ENCODE results near the gene TMPRSS11A. TPM values are rescaled to one million over a fixed set of nuclear protein-coding genes. Genes with fewer than 3 reads are reported as not detected.

Gene TMPRSS11A
- total RNA-seq: not detected

- Histone ChIP-seq H3K4me1 (no peaks in the 10 kb centered on the region), H3K36me3 (no peaks in the 10 kb centered on the region), H3K9me3 (no peaks in the 10 kb centered on the region), H3K4me3 (no peak within 1 kb of the TSS), H3K27me3 (no peaks in the 10 kb centered on the region), H3K27ac (no peak within 1 kb of the TSS)
- intact Hi-C loops (cut with DNase I; ENCODE audit: low total_unique reads): no loop called here
- no peak for TF ChIP-seq POLR2AphosphoS5 (IDR thresholded peaks at IDR 0.05)
- TF ChIP-seq POLR2A (IDR thresholded peaks at IDR 0.05): no peak
- no peak for TF ChIP-seq CTCF (IDR thresholded peaks at IDR 0.05)
- DNase-seq (ENCODE audit: low spot score in 2 of 2): no peak
Measured at GRCh38 chr4:67963356-67963755, at the start of gene TMPRSS11A. TMPRSS11A (minus strand) TSS chr4:67963493; CDS start chr4:67963393, 100 bp downstream.

- Histone ChIP-seq H3K4me1 (no peaks in the 10 kb centered on the region), H3K9me3 (no peaks in the 10 kb centered on the region), H3K36me3 (no peaks in the 10 kb centered on the region), H3K4me3 (no peak overlapping the region), H3K27me3 (no peaks in the 10 kb centered on the region), H3K27ac (no peak overlapping the region)
- DNase-seq (ENCODE audit: low spot score in 2 of 2): no peak
- intact Hi-C loops (cut with DNase I; ENCODE audit: low total_unique reads): no loop called here
- TF ChIP-seq CTCF (IDR thresholded peaks at IDR 0.05) (no peak), POLR2AphosphoS5 (IDR thresholded peaks at IDR 0.05) (no peak), POLR2A (IDR thresholded peaks at IDR 0.05) (no peak)
Measured at GRCh38 chr4:68011684-68012083, 48.4 kb upstream of the TMPRSS11A start.

GRCh38 chr4:68002906-68003305 is 39.6 kb upstream of the TMPRSS11A start:
- TF ChIP-seq POLR2AphosphoS5 (IDR thresholded peaks at IDR 0.05): no peak
- no peak for TF ChIP-seq CTCF (IDR thresholded peaks at IDR 0.05)
- no peak for TF ChIP-seq POLR2A (IDR thresholded peaks at IDR 0.05)
- Histone ChIP-seq H3K27me3 (no peaks in the 10 kb centered on the region), H3K27ac (no peak overlapping the region), H3K4me1 (no peaks in the 10 kb centered on the region), H3K9me3 (peaks cover 0 to 2% of the 10 kb centered on the region in 2 donors), H3K4me3 (no peak overlapping the region), H3K36me3 (no peaks in the 10 kb centered on the region)
- DNase-seq (ENCODE audit: low spot score in 2 of 2): no peak
- intact Hi-C loops (cut with DNase I; ENCODE audit: low total_unique reads): no loop called here

GRCh38 chr4:67996127-67996526 is 32.8 kb upstream of the TMPRSS11A start:
- no peaks in the 10 kb centered on the region for H3K27me3 ChIP-seq
- peaks cover 0 to 5% of the 10 kb centered on the region in 2 donors for H3K4me1 ChIP-seq
- intact Hi-C loops (cut with DNase I; ENCODE audit: low total_unique reads): no loop called here
- no peaks in the 10 kb centered on the region for H3K36me3 ChIP-seq
- no peak overlapping the region for H3K27ac ChIP-seq
- no peaks in the 10 kb centered on the region for H3K9me3 ChIP-seq
- no peak overlapping the region for H3K4me3 ChIP-seq
- no peak for TF ChIP-seq CTCF (IDR thresholded peaks at IDR 0.05)
- TF ChIP-seq POLR2AphosphoS5 (IDR thresholded peaks at IDR 0.05): no peak
- no peak for TF ChIP-seq POLR2A (IDR thresholded peaks at IDR 0.05)
- no peak for DNase-seq (ENCODE audit: low spot score in 2 of 2)

GRCh38 chr4:67988991-67989390 is 25.7 kb upstream of the TMPRSS11A start:
- H3K36me3 ChIP-seq: peaks cover 5% of the 10 kb centered on the region
- intact Hi-C loops (cut with DNase I; ENCODE audit: low total_unique reads): no loop called here
- DNase-seq (ENCODE audit: low spot score in 2 of 2): no peak
- H3K4me3 ChIP-seq: no peak overlapping the region
- TF ChIP-seq POLR2A (IDR thresholded peaks at IDR 0.05): no peak
- TF ChIP-seq CTCF (IDR thresholded peaks at IDR 0.05): no peak
- no peak for TF ChIP-seq POLR2AphosphoS5 (IDR thresholded peaks at IDR 0.05)
- H3K4me1 ChIP-seq: peaks cover 0 to 5% of the 10 kb centered on the region in 2 donors
- H3K9me3 ChIP-seq: no peaks in the 10 kb centered on the region
- H3K27ac ChIP-seq: no peak overlapping the region
- no peaks in the 10 kb centered on the region for H3K27me3 ChIP-seq
